SKM-1 (cell line): Measurements from ENCODE around the gene SETBP1.

Source experiments
- DNase-seq: peaks from one replicate; lab custom pipeline; 2025; ENCODE audit not compliant: unreplicated experiment; lab: John Stamatoyannopoulos, UW

SETBP1 gene

DNA sequence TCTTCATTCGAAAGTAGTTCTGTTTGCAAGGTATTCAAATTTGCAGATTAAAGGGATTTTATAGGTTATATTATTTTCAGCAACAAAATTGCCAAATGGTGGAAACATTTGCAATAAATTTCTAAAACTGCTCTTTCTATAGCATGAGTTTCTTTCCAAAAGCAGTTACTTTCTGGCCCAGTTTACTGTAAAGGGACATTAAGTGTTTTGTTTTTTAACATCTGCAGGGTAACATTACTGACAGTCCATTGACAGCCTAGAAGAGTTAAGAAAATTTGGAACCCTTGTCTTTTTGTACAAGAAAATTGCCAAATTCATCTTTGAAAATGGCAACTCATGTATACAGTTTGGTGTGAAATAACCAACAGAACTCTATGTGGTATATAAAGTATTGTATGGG, 375.1 kb downstream of the SETBP1 start:
- DNase-seq = no peak

DNA sequence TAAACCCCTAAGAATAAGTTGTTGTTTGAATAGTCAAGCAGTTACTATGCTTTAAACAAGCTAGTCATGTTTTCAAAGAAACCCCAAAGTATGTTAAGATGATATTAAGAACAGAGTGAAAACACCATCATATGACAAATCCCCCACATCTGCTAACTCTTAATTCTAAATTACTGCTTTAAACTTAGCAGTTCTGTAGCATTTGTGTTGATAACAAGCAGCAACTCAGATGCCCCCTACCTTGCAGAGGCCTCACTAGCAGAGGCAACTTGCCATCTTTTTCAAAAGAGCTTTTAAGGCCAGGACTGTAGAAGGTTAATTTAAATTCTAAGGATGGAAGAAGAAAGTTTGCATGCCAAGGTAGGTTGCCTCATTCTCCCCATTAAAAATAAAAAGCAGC, 376.2 kb downstream of the SETBP1 start:
- no peak for DNase-seq

DNA sequence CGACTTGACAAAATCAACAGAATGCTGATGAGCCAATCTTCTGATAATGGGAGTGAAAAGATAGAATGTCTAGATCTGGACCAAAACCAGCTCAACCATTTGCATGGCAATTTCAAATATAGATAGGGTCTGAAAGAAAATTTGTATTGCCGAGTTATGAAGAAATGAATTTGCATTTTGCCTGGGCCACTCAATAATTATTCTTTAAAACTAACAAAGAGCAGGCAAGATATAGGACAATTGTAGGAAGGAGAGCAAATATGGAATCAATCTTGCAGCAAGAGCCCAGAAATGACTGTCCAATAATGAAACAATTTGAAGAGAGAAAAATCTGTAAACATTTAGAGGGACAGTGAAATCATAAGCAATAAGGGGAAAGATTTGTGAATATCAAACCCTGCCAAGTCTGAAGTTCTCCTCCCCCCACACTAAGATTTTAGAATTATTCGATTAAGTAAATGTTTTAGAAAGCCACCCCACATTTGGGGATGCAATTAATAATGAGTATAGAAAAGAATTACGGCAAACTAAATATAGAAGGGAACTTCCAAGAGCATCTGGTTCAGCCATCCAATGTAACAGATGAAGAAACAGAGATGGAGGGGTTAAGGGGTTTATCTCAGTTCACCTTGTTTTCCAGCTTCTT, 377.4 kb downstream of the SETBP1 start:
- DNase-seq = no peak

DNA sequence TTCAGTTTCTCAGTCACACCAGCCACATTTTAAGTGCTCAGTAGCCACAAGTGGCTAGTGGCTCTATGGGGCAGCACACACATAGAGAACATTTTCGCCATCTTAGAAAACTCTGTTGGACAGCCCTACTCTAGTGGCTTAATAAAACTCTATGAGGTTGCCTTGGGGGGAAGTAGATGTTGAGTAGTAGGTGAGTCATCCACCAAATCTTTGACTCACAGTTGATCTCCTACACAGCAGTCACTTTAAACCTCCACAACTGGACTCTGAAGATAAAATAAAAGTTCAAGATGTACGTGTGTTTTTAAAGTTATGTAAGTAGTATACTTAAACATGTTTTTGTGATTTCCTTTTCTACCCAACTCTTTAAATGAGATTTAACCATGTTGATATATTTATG, 379.0 kb downstream of the SETBP1 start:
- peak; percentile 63 for DNase-seq

DNA sequence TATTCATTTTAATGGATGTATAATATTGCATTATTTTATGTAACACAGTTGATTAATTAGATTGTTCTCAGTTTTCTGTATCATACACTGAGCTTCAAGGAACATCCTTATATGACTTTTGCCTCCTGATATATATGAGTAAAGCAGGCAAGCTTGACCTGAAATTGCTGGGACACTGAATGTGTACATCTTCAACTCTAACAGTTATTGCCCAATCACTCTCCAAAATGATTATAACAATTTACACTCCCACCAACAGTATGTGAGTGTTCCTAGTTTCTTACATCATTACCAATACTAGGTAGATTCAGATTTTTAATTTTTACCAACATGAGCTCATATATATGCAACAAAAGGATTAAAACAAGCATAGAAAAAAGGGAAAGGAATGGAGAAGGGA, 379.4 kb downstream of the SETBP1 start:
- DNase-seq = no peak

DNA sequence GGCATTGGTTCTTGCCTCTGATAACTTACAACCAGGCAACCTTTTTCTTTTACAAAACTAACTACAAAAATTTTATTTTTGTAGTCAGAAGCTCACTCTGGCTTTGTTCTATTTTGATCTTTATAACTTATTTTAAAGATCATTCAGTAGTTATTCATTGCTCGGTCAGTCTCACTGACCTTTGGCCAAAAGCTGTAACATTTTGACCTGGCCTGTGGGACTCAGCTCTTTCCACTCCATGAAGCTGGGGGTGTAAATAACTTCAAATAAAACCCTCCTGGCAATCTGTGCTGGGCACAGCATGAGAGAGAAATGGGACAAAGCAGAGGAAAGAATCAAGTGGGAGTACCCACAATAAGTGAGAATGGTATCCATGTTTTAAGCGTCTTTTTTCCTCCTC, 380.7 kb downstream of the SETBP1 start:
- DNase-seq = no peak

DNA sequence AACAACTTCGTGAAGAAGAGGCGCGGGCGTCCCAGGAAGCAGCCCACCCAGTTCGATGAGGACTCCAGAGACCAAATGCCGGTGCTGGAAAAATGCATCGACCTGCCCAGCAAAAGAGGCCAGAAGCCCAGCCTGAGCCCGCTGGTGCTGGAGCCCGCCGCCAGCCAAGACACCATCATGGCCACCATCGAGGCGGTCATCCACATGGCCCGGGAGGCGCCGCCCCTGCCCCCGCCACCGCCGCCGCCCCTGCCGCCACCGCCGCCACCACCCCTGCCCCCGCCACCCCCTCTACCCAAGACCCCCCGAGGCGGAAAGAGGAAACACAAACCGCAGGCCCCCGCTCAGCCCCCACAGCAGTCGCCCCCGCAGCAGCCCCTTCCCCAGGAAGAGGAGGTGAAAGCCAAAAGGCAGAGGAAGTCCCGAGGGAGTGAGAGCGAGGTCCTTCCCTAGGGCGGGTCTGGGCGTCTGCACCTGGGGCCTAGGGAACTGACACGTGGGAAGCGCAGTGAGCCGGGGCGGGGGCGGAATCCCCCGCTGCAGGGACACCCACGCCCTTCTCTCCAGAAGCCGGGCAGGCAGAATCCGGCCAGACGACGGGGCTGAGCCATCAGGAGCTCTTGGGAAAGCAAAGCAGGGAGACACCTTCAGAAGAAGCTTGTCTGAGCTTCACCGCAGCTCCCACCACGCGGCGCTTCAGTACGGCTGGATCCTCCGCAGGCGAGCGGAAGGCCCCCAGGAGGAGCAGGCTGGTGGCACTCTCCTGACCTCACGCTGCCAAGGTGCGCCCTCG, 382.8 kb downstream of the SETBP1 start:
- no peak for DNase-seq

DNA sequence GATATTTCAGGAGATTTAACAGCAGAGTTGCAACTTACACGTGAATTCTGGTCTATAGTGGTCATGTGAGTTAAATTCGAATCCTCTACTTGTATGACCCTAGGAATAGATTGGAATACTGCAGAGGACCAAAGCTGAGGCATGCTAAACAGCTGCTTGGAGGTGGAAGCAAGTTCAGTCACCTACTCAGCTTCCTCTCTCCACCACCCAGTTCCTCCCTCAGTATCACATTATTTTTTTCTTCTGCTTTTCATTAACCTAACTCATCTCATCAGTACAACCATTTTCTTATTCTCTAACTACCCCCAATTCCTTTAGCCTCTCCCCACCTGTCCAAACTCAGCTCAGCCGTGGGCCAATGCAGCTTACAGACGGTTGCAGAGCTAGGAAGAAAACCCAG, 385.5 kb downstream of the SETBP1 start:
- DNase-seq = peak; percentile 74

DNA sequence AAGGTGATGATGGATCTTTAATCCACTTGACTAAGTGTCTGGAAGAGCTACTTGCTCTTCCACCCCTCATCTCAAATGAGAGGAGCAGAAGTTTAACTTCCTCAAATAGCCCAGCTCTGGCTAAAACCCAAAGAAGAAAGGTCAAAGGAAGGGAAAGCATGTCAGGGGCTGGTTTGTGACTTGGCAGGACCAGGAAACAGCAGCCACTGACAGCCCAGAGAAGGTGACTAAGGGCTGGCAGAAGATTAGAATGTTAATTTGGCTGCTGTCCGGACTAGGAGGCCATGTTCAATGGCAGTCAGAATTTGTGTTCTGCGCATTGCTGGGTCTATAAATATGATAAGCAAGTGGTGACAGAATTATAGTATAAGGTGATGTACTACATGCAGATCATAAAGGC, 386.2 kb downstream of the SETBP1 start:
- peak; percentile 95 for DNase-seq

DNA sequence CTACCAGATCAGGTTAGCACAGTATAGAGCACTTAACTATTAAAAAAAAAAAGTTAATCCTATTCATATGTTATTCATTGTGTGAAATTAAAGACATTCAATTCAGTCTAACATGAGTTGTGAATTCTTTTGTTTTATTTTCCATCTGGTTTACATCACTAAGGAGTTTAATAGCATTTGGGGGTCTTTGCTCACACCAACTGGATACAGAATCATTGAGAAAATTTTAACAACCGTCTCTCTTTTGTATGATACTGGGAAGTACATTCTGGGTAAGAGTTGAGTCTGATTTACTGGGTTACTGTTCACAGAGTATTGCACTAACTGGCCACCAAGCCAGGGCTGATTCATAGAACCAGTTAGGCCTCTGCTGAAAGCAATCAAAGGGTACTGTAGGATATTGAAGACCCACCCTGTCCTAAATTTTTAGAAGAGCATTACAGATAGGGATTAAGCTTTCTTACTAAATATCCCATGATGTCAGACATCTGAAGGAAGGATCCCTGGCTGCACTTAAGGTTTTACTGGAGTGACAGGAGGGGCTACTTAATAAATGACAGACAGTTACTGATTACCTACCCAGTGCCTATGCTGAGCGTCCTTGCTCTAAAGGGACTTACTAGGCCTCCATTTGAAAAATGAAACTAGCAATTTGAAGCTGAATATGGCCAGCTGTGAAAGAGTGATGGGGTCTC, 387.9 kb downstream of the SETBP1 start:
- no peak for DNase-seq

DNA sequence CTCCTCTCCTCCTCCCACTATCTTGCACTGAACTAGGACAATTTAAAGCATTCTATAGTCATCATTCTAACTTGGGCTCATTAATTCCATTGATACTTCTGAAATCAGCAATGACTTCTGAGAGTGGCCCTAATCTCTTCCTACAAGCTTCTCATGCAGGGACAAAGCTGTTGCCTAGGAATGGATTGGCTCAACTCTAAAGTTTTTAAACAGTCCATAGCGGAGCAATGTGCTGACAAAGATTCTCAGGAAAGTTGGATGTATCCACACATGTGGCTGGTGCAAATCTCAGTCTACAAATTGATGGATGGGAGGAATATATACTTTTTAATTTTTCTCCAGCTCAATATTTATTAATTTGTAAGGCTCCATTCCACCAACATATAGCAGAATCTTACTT, 388.9 kb downstream of the SETBP1 start:
- DNase-seq = no peak

DNA sequence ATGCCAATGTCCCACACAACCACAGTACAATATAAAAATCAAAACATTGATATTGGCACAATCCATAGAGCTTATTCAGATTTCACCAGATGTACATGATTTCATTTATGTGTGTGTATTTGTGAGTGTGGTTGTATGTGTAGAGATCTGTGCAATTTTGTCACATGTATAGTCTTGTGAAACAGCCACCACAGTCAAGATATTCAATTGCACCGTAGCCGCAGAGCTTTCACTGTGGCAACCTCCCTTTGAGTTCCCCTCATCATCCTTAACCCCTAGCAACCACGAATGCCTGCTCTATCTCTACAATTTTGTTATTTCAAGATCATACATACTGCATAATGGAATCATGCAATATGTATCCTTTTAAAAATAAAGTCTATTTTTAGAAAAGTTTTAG, 391.3 kb downstream of the SETBP1 start:
- peak; percentile 84 for DNase-seq

DNA sequence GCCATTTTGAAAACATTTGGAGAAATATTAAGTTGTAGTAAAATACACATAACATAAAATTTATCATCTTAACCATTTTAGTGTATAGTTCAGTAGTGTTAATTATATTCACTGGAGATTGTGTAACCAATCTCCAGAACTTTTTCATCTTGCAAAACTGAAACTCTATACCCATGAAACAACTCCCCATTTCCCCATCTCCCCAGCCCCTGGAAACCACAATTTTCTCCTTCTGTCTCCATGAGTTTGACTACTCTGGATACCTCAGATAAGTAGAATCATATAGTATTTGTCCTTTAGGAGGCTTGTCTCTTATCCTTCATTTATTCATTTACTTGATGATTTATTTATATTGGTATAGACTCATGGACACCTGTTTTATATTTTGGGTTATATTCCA, 392.9 kb downstream of the SETBP1 start:
- no peak for DNase-seq

DNA sequence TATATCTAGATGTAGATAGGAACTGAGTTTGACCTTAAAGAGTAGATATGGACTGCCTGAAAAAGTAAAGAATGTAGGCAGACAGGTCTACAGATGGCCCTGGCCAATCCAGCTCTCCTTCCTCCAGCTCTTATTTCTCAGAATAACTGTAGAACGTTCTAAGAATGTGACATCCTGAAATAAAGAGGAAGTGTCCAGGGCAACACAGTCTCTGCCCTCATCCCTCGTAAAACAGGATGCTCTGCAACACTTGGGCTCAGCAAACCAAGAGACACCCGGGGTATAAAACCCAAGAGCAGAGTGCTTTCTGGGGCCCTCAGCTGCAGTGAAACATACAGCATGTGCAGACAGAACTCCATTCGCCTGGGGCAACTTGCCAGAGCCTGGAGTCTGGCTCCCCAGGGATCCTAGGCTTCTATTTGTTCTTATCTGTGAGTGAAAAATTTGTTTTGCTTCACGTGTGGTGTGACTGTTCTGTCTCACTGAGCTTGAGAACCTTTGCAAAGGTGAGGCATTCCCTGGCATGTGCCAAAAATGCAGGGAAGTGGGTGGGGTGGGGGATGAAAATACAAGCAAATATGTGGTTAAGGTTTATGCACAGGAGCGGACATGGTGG, 401.0 kb downstream of the SETBP1 start:
- DNase-seq = no peak

DNA sequence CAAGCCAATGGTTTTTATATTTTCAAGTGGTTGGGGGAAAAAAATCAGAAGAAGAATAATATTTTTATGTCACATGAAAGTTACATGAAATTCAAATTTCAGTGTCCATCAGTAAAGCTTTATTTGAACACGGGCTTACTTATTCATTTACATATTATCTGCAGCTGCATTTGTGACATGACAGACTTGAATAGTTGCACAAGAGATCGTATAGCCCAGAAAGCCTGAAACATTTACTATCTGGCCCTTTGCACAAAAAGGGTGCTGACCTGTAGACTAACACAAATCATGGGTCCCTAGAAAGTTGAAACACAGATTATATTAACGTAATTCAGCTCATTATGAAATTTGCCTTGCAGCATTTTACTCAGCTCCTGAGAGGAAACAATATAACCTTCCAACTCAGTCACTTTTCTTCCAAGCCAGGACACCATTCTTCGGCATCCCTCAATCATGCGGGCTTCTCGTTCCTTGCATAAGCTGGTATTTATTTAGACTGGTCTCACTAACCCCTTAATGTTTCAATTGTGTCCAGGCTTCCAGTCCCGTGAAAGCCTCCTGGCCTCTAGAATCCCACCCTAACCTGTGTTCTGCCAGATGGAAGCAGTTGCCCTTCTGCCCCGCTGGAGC, 402.7 kb downstream of the SETBP1 start:
- DNase-seq = no peak

DNA sequence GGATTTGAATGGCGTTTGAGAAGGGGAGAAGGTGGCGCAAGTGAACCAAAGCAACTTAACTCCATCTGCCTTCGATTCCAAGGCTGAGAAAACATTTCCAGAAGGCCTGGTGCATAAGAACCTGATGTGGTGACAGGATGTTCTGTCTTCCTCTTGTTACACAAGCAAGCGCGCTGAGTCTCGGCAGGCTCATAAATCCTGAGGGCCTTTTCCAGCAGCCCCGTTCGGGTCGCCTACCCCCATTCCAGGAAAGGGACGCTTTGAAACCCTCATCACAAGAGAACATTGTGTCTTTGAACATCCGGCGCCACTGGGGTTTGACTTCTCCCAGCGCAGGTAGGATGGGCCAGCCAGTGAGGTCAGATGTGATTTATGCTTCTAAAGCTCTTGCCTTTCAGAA, 403.5 kb downstream of the SETBP1 start:
- no peak for DNase-seq

DNA sequence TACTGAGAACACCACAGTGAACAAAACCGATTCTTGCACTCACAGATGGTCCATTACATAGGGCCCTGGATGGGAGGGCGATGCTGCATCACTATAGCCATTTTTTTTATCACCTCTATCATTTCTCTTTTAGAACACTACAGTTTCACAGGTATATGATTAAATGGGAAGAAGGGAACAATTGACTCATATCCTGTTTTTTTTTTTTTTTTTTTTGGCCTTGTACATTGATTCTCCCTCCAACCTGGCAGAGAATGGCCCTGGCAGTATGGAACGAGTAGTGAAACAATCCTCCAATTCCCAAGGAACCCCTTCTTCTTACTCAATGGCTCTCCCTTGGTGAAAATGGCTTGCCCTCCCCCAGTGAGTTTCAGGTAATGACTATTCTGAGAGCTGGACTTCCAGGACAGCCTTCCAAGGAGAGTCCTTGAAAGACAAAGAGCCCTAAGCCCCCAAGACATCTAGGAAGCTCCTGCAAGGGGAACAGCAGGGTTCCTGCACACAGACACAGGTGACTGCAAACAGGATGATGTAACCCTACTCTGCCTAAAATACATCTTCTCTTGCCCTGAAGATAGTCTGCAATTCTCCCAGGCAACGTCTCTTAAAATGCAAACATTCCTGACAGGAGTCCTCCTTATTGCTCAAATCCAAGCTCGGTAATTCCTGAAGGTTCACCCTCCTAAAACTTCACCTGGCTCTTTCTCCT, 405.4 kb downstream of the SETBP1 start:
- DNase-seq = no peak

DNA sequence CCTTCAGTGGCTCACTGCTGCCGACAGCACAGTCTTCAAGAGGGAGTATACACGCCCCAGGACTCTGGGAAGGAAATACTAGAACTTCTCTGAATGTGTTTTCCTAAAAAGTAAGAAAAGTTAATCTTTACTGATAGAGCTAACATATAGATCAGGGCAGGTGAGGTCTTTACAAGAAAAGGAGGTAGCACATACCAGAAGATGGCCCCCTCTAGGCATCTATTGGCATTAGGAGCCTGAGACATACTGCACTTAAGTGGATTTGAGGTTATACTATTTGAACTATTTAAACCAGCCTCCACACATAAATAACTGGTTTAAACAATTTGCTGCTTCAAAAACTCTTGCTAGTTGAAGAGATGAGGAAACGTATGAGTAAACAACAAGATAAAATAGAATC, 406.1 kb downstream of the SETBP1 start:
- DNase-seq = no peak

DNA sequence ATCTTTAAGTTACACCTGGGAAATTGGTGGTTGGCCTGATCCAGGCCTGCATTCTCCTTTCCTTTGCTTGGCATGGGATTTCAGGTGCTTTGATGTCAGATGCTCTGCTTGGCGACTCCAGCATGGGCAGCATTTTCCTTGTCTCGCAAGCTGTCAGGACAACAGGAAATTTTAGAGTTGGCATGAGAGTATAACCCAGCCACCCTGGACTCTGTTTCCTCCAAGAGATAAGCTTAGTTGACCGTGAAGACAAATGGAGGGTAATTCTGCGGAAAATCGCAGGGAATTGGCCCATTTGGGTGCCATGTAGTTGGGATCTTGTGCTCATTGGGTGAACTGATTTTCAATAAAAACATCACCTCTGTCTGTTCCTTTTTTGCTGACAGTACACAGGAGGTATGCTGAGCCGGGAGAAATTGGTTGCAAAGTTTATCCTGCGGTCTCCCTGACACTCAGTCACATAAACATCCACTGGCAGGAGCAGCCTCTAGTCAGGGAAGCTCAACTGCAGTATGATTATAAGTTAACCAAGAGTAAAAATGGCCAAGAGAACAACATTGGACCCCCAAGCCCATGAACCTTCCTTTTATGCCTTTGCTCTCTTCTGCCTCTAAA, 409.9 kb downstream of the SETBP1 start:
- no peak for DNase-seq
